HEK293 (cell line): ENCODE results near the gene TOM1L2.
A peak's percentile ranks its signal among the peaks of the same experiment; 100 is the strongest.

Experiments used
- CTCF ChIA-PET: fragments of 350-600 bp; formaldehyde crosslinking; extraction: SDS; loops from one replicate; lab custom pipeline; 2021; ENCODE audit warnings: antibody characterized with exemption; lab: Yijun Ruan, JAX
- POLR2A ChIA-PET: fragments of 300-600 bp; formaldehyde crosslinking; extraction: SDS; loops from one replicate; lab custom pipeline; 2020; ENCODE audit warnings: antibody characterized with exemption, inconsistent platforms; lab: Yijun Ruan, JAX
- H3K27ac ChIP-seq: fragments of 200-500 bp; sonication (Bioruptor generic); 2 replicates; pipeline ENCODE4 v1.5.1; 2014; ENCODE audit warnings: low read depth, low read length, control low read depth, inconsistent platforms; ENCODE audit errors: extremely low read depth
- H3K36me3 ChIP-seq, 2 experiments: fragments of 200-500 bp in 1 of 2; sonication (Bioruptor generic) in 1 of 2; 1 replicate in 1 of 2; 2 replicates in 1 of 2; pipeline ENCODE4 v1.5.1; 2014 to 2017; ENCODE audit warnings: inconsistent platforms in 2 of 2, low read length in 2 of 2; ENCODE audit not compliant: control insufficient read depth in 2 of 2, insufficient read depth in 1 of 2
- H3K4me1 ChIP-seq: fragments of 200-500 bp; sonication (Bioruptor generic); 2 replicates; pipeline ENCODE4 v1.5.1; 2014; ENCODE audit warnings: mild to moderate bottlenecking, low read length, inconsistent platforms; ENCODE audit not compliant: control insufficient read depth, insufficient read depth
- H3K4me3 ChIP-seq: 2 replicates; pipeline ENCODE4 v1.5.1; 2011; ENCODE audit warnings: low read depth, mild to moderate bottlenecking, control low read depth, low read length, moderate library complexity
- H3K9me3 ChIP-seq: fragments of 200-500 bp; sonication (Bioruptor generic); 2 replicates; pipeline ENCODE4 v1.5.1; 2014; ENCODE audit warnings: low read depth, low read length, inconsistent platforms; ENCODE audit not compliant: control insufficient read depth, insufficient read depth
- BCL11A ChIP-seq: fragments of 450-650 bp; formaldehyde crosslinking; IDR thresholded peaks from 2 replicates; pipeline ENCODE4 v1.5.1; 2016; ENCODE audit warnings: low read depth, missing biosample characterization, missing genetic modification characterization
- GLI4 ChIP-seq: fragments of 450-650 bp; formaldehyde crosslinking; IDR thresholded peaks from 2 replicates; pipeline ENCODE4 v1.5.1; 2016; ENCODE audit warnings: missing biosample characterization, missing genetic modification characterization
- IKZF3 ChIP-seq: fragments of 450-650 bp; IDR thresholded peaks from 2 replicates; pipeline ENCODE4 v1.5.0; 2018; ENCODE audit warnings: missing biosample characterization, mild to moderate bottlenecking, missing genetic modification characterization, moderate library complexity
- KLF1 ChIP-seq: fragments of 450-650 bp; formaldehyde crosslinking; IDR thresholded peaks from 2 replicates; pipeline ENCODE4 v1.5.1; 2016; ENCODE audit warnings: missing biosample characterization, missing genetic modification characterization
- MZF1 ChIP-seq: fragments of 450-650 bp; formaldehyde crosslinking; IDR thresholded peaks from 2 replicates; pipeline ENCODE4 v1.5.1; 2017; ENCODE audit warnings: missing biosample characterization, missing genetic modification characterization, borderline replicate concordance
- SALL2 ChIP-seq: fragments of 450-650 bp; formaldehyde crosslinking; IDR thresholded peaks from 2 replicates; pipeline ENCODE4 v1.5.0; 2017; ENCODE audit warnings: missing biosample characterization, mild to moderate bottlenecking, missing genetic modification characterization, borderline replicate concordance
- ZBTB8A ChIP-seq: fragments of 450-650 bp; formaldehyde crosslinking; IDR thresholded peaks from 2 replicates; pipeline ENCODE4 v1.5.1; 2016; ENCODE audit warnings: missing biosample characterization, missing genetic modification characterization
- ZFP37 ChIP-seq: fragments of 450-650 bp; formaldehyde crosslinking; IDR thresholded peaks from 2 replicates; pipeline ENCODE4 v1.5.1; 2016; ENCODE audit warnings: missing biosample characterization, missing genetic modification characterization
- ZNF23 ChIP-seq: fragments of 450-650 bp; formaldehyde crosslinking; IDR thresholded peaks from 2 replicates; pipeline ENCODE4 v1.5.1; 2016; ENCODE audit warnings: missing biosample characterization, missing genetic modification characterization, borderline replicate concordance
- ZNF248 ChIP-seq: fragments of 450-650 bp; formaldehyde crosslinking; IDR thresholded peaks from 2 replicates; pipeline ENCODE4 v1.5.1; 2017; ENCODE audit warnings: missing biosample characterization, missing genetic modification characterization
- ZNF391 ChIP-seq: fragments of 450-650 bp; formaldehyde crosslinking; IDR thresholded peaks from 2 replicates; pipeline ENCODE4 v1.5.1; 2016; ENCODE audit warnings: low read depth, missing biosample characterization, missing genetic modification characterization, borderline replicate concordance
- ZNF423 ChIP-seq: fragments of 450-650 bp; formaldehyde crosslinking; IDR thresholded peaks from 2 replicates; pipeline ENCODE4 v1.5.1; 2016; ENCODE audit warnings: missing biosample characterization, missing genetic modification characterization
- ZNF548 ChIP-seq: fragments of 450-650 bp; formaldehyde crosslinking; IDR thresholded peaks from 2 replicates; pipeline ENCODE4 v1.5.1; 2016; ENCODE audit warnings: missing biosample characterization, missing genetic modification characterization
- ZNF561 ChIP-seq: fragments of 450-650 bp; IDR thresholded peaks from 2 replicates; pipeline ENCODE4 v1.5.1; 2018; ENCODE audit warnings: missing biosample characterization, missing genetic modification characterization, borderline replicate concordance
- ZNF600 ChIP-seq: fragments of 450-650 bp; formaldehyde crosslinking; IDR thresholded peaks from 2 replicates; pipeline ENCODE4 v1.5.1; 2016; ENCODE audit warnings: missing biosample characterization, missing genetic modification characterization
- ZNF623 ChIP-seq: fragments of 450-650 bp; formaldehyde crosslinking; IDR thresholded peaks from 2 replicates; pipeline ENCODE4 v1.5.1; 2016; ENCODE audit warnings: missing biosample characterization, missing genetic modification characterization
- ZNF654 ChIP-seq: fragments of 450-650 bp; formaldehyde crosslinking; IDR thresholded peaks from 2 replicates; pipeline ENCODE4 v1.5.1; 2016; ENCODE audit warnings: low read depth, missing biosample characterization, missing genetic modification characterization
- ZNF776 ChIP-seq: fragments of 450-650 bp; formaldehyde crosslinking; IDR thresholded peaks from 2 replicates; pipeline ENCODE4 v1.5.0; 2017; ENCODE audit warnings: missing biosample characterization, missing genetic modification characterization, borderline replicate concordance
- ZNF792 ChIP-seq: fragments of 450-650 bp; formaldehyde crosslinking; IDR thresholded peaks from 2 replicates; pipeline ENCODE4 v1.5.1; 2016; ENCODE audit warnings: missing biosample characterization, missing genetic modification characterization
- TF ChIP-seq, protein P1 (sequence below): fragments of 450-650 bp; formaldehyde crosslinking; optimal IDR thresholded peaks from 2 replicates; pipeline ENCODE3; 2016; ENCODE audit warnings: missing biosample characterization, mild to moderate bottlenecking, missing genetic modification characterization
- TF ChIP-seq, protein P2 (sequence below): fragments of 450-650 bp; formaldehyde crosslinking; IDR thresholded peaks from 2 replicates; pipeline ENCODE4 v1.5.1; 2016; ENCODE audit warnings: missing biosample characterization, missing genetic modification characterization
- TF ChIP-seq, protein P3 (sequence below): fragments of 450-650 bp; formaldehyde crosslinking; IDR thresholded peaks from 2 replicates; pipeline ENCODE4 v1.5.1; 2016; ENCODE audit warnings: missing biosample characterization, missing genetic modification characterization
- TF ChIP-seq, protein P4 (sequence below): fragments of 450-650 bp; formaldehyde crosslinking; IDR thresholded peaks from 2 replicates; pipeline ENCODE4 v1.5.1; 2016; ENCODE audit warnings: missing biosample characterization, missing genetic modification characterization
- TF ChIP-seq, protein P5 (sequence below): fragments of 450-650 bp; formaldehyde crosslinking; IDR thresholded peaks from 2 replicates; pipeline ENCODE4 v1.5.1; 2016; ENCODE audit warnings: missing biosample characterization, missing genetic modification characterization, borderline replicate concordance
- TF ChIP-seq, protein P6 (sequence below): fragments of 450-650 bp; formaldehyde crosslinking; IDR thresholded peaks from 2 replicates; pipeline ENCODE4 v1.5.1; 2016; ENCODE audit warnings: missing biosample characterization, missing genetic modification characterization

TOM1L2 gene

DNA sequence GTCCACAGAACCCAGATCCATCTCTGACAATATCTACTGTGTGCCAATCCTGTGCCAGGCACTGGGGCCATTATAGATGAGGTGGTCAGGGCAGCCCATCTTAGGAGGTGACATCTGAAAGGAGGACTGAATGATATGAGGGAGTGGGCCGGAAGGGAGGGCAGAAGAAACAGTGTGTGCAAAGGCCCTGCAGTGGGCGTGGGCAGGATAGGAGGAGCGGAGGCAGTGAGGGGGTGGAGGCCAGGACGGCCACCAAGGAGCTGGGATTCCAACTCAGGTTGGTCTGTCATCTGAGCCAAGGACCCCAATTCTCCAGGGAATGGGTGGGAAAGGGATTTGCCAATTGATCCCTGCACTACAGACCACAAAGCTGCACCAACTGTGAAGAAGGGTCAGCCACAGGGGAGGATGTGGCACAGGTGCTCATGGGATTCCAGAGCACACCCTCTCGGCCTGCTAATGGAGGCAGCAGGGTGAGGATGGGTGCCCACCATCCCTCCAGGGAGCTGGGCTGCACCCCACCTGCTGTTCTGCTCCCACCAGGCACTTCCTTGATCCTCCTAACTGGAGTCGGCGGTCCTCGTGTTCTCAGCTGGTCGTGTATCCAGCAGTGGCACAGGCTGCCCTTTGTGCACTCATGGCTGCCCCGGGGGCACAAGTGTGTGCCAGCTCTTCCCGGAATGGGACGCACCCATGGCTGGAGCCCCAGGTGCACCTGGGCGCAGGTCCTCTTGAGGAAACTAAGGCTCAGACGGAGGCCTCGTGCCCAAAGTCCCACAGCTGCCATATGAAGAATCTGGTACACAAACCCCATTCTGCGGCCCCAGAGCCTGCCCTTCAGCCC, 145.0 kb downstream of the TOM1L2 start:
- Histone ChIP-seq H3K9me3 (no peaks in the 10 kb centered on the region), H3K4me1 (peaks cover 24% of the 10 kb centered on the region), H3K36me3 (peaks cover 0 to 4% of the 10 kb centered on the region in 2 experiments; a peak in 1 of 3 replicates), H3K4me3 (no peak overlapping the region), H3K27ac (no peak overlapping the region)
- CTCF ChIA-PET: interaction anchor here (1.8 to 2.4 kb wide), 2 partner anchors 16 to 92 kb away, joined by 6 to 11 read pairs; no protein-coding TSS in a partner anchor
- POLR2A ChIA-PET: interaction anchor here (11.4 kb wide), 1 partner anchor 11 kb away, joined by 181 read pairs; the partner anchor contains the start of gene SREBF1
- no peak for TF ChIP-seq ZNF248 (tag by site-specific recombination)
- TF ChIP-seq ZNF423 (tag by site-specific recombination): 0 out of 2 replicates have a peak, but pooled peaks have one; percentile 34
- TF ChIP-seq, protein P1, sequence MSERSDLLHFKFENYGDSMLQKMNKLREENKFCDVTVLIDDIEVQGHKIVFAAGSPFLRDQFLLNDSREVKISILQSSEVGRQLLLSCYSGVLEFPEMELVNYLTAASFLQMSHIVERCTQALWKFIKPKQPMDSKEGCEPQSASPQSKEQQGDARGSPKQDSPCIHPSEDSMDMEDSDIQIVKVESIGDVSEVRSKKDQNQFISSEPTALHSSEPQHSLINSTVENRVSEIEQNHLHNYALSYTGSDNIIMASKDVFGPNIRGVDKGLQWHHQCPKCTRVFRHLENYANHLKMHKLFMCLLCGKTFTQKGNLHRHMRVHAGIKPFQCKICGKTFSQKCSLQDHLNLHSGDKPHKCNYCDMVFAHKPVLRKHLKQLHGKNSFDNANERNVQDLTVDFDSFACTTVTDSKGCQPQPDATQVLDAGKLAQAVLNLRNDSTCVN (tag by site-specific recombination): no peak
- TF ChIP-seq ZNF561 (tag by site-specific recombination): no peak
- no peak for TF ChIP-seq ZFP37
- TF ChIP-seq SALL2 (tag by site-specific recombination): no peak
- TF ChIP-seq, protein P2, sequence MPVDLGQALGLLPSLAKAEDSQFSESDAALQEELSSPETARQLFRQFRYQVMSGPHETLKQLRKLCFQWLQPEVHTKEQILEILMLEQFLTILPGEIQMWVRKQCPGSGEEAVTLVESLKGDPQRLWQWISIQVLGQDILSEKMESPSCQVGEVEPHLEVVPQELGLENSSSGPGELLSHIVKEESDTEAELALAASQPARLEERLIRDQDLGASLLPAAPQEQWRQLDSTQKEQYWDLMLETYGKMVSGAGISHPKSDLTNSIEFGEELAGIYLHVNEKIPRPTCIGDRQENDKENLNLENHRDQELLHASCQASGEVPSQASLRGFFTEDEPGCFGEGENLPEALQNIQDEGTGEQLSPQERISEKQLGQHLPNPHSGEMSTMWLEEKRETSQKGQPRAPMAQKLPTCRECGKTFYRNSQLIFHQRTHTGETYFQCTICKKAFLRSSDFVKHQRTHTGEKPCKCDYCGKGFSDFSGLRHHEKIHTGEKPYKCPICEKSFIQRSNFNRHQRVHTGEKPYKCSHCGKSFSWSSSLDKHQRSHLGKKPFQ: no peak
- no peak for TF ChIP-seq ZNF548 (tag by site-specific recombination)
- no peak for TF ChIP-seq ZBTB8A (tag by site-specific recombination)
- peak; percentile 93 for TF ChIP-seq ZNF623 (tag by site-specific recombination)
- TF ChIP-seq IKZF3 (tag by site-specific recombination): peak; percentile 38; the same call in 1 of the 2 replicates
- TF ChIP-seq GLI4 (tag by site-specific recombination): no peak
- TF ChIP-seq, protein P3, sequence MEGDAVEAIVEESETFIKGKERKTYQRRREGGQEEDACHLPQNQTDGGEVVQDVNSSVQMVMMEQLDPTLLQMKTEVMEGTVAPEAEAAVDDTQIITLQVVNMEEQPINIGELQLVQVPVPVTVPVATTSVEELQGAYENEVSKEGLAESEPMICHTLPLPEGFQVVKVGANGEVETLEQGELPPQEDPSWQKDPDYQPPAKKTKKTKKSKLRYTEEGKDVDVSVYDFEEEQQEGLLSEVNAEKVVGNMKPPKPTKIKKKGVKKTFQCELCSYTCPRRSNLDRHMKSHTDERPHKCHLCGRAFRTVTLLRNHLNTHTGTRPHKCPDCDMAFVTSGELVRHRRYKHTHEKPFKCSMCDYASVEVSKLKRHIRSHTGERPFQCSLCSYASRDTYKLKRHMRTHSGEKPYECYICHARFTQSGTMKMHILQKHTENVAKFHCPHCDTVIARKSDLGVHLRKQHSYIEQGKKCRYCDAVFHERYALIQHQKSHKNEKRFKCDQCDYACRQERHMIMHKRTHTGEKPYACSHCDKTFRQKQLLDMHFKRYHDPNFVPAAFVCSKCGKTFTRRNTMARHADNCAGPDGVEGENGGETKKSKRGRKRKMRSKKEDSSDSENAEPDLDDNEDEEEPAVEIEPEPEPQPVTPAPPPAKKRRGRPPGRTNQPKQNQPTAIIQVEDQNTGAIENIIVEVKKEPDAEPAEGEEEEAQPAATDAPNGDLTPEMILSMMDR: no peak
- TF ChIP-seq ZNF600 (tag by site-specific recombination): peak; percentile 23; the same call in 1 of the 2 replicates
- TF ChIP-seq MZF1: no peak
- no peak for TF ChIP-seq ZNF792 (tag by site-specific recombination)
- no peak for TF ChIP-seq ZNF391 (tag by site-specific recombination)
- TF ChIP-seq, protein P4, sequence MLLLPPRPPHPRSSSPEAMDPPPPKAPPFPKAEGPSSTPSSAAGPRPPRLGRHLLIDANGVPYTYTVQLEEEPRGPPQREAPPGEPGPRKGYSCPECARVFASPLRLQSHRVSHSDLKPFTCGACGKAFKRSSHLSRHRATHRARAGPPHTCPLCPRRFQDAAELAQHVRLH (tag by site-specific recombination): no peak
- peak; percentile 34 for TF ChIP-seq KLF1 (tag by site-specific recombination)
- no peak for TF ChIP-seq BCL11A (tag by site-specific recombination)
- TF ChIP-seq ZNF654 (tag by site-specific recombination): no peak
- TF ChIP-seq, protein P5, sequence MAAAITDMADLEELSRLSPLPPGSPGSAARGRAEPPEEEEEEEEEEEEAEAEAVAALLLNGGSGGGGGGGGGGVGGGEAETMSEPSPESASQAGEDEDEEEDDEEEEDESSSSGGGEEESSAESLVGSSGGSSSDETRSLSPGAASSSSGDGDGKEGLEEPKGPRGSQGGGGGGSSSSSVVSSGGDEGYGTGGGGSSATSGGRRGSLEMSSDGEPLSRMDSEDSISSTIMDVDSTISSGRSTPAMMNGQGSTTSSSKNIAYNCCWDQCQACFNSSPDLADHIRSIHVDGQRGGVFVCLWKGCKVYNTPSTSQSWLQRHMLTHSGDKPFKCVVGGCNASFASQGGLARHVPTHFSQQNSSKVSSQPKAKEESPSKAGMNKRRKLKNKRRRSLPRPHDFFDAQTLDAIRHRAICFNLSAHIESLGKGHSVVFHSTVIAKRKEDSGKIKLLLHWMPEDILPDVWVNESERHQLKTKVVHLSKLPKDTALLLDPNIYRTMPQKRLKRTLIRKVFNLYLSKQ (tag by site-specific recombination): no peak
- no peak for TF ChIP-seq ZNF23 (tag by site-specific recombination)
- TF ChIP-seq, protein P6, sequence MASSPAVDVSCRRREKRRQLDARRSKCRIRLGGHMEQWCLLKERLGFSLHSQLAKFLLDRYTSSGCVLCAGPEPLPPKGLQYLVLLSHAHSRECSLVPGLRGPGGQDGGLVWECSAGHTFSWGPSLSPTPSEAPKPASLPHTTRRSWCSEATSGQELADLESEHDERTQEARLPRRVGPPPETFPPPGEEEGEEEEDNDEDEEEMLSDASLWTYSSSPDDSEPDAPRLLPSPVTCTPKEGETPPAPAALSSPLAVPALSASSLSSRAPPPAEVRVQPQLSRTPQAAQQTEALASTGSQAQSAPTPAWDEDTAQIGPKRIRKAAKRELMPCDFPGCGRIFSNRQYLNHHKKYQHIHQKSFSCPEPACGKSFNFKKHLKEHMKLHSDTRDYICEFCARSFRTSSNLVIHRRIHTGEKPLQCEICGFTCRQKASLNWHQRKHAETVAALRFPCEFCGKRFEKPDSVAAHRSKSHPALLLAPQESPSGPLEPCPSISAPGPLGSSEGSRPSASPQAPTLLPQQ (tag by site-specific recombination): no peak
- no peak for TF ChIP-seq ZNF776 (tag by site-specific recombination)
